Hematopoietic multipotent progenitor cell treated with erythropoietin and hydrocortisone succinate and interleukin-3 and kit ligand, for 6 days (in vitro differentiated cells): ENCODE data around the gene FYN.
A peak's percentile ranks its signal among the peaks of the same experiment; 100 is the strongest.

Source experiments
- DNase-seq: peaks from one replicate; pipeline ENCODE4 v3.0.0-alpha.2; 2015

Gene FYN

GRCh38 chr6:111829581-111829980 is 43.7 kb downstream of the FYN start:
- no peak for DNase-seq

- DNase-seq = no peak
Observed at GRCh38 chr6:111828809-111829208, 44.4 kb downstream of the FYN start.

DNA sequence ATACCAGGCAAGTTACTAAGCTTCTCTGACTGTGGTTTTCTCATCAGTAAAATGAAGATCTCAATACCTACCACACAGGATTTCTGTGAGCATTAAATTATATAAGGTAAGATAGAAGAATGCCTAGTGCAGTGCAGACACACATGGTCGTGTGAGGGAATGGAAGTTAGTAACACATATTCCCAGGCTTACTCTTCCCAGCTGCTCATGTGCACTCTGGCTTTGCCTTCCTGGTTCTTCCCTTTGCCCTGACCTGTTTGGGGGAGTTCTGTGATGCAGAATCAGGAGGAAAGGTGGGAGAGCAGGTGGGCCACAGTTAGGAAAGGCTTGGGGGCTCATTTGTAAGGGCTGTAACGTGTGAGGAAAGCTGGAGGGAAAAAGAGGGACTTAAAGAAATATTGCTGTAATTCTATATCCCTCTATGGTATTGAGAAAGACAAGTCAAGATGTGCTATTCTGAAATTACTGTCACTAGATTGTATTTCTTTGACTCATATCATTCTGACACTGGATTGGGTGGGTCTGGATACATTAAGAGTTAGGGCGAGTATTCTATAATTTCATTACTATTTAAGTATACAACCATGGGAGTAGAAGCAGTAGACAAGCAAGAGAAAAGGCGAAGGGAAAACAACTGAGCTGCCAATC is 47.7 kb downstream of the FYN start:
- no peak for DNase-seq

DNA sequence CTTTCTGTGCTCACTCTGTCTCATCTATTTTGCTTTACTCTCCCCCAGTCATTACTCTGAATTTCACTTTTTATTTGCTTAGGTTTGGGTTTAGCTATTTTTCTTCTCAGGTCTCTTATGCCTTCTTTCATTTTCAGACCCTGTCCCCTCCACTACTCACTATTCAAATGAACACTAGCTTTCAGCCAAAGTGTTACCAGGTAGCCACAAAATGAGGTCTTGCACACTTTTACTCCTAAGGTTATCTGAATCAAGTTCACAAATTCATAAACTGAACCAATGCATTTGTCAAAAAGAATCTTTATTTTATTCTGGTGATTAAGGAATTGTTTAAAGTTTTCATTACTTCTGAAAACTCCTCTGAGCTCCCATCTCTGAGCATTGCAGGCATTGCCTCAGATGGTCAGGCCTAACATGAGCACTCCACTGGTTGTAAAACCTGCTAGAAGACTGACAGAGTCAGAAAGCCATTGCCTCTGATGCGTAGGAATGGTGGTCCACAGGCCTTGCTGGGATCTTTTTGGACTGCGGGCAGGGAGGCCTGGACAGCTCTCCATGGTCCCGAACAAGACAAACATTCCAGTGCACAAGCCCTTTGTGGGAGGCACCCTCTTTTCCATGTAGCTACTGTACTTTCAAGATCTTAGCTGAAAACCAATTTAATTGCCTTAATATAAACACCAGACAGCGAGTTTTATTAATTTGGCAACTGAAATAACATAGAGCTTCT is 48.5 kb downstream of the FYN start:
- no peak for DNase-seq

GRCh38 chr6:111823831-111824607 is 49.2 kb downstream of the FYN start:
- peak; percentile 58 for DNase-seq

GRCh38 chr6:111823012-111823411 is 50.2 kb downstream of the FYN start:
- DNase-seq = no peak

DNA sequence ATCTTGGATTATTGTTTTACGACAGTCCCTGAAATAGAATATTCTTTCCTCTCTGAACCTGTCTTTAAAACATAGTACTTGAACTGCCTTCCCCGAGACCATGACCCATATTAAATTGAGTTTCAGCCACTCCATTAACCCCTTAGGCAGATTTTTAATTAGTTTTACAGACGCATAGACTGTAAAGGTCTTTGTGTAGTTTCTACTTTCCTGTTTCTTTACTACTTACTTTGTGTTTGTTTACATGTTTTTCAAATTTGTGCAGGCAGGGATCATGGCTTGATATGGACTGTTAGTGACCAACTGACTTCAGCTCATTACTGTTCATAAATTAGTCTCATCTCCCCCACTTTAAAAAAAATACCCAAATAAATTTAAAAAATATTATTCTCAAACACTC is 53.8 kb downstream of the FYN start:
- DNase-seq = no peak

- no peak for DNase-seq
Observed at GRCh38 chr6:111818539-111819226, 54.6 kb downstream of the FYN start.

DNA sequence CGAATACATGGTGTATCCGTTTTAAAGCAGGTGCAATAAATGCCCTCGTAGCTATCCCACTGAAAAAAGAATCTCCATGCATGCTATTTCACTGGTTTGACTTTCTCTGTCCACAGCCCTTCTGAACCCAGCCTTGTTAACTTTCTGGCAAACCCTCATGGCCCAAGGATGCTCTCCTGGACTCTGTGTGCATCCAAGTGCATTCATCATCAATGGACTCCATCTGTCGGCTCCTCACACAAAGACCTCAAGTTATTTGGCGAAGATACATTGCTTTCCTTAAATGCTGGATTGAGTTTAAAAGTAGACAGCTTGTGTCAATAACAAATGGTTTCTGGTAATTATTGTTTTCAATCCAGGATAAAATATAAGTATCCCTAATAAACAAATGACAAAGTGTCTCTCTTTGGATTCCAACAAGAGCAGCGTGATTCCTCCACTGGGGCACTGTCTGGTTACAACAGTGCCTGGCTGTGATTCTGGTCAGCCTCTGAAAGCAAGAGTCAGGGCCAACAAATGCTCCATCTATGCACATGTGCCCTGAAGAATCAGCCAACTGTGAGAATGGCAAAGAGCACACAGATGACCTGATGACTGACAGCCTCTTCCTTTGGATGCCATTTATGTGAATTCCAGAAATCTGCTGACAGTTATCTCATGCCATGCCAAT is 55.7 kb downstream of the FYN start:
- DNase-seq = no peak

GRCh38 chr6:111813677-111814310 is 59.5 kb downstream of the FYN start:
- DNase-seq = no peak

DNA sequence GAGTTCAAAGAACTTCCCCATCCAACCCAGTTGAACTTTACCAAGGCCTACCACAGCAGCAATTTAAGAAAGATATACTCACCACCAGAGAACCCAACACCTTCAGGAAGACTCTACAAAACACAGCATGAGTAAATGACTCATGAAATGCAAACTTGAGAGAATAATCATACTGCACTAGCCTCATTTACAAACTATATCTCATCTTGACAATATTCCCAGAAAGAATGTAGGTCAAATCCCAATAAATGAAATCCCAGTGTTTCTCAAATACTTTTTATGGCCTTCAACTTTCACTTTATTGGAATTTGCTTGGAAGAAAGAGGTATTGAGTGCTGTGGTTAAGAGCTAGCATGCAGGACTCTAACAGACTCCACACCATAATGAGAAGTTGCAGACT is 60.0 kb downstream of the FYN start:
- DNase-seq = no peak

DNA sequence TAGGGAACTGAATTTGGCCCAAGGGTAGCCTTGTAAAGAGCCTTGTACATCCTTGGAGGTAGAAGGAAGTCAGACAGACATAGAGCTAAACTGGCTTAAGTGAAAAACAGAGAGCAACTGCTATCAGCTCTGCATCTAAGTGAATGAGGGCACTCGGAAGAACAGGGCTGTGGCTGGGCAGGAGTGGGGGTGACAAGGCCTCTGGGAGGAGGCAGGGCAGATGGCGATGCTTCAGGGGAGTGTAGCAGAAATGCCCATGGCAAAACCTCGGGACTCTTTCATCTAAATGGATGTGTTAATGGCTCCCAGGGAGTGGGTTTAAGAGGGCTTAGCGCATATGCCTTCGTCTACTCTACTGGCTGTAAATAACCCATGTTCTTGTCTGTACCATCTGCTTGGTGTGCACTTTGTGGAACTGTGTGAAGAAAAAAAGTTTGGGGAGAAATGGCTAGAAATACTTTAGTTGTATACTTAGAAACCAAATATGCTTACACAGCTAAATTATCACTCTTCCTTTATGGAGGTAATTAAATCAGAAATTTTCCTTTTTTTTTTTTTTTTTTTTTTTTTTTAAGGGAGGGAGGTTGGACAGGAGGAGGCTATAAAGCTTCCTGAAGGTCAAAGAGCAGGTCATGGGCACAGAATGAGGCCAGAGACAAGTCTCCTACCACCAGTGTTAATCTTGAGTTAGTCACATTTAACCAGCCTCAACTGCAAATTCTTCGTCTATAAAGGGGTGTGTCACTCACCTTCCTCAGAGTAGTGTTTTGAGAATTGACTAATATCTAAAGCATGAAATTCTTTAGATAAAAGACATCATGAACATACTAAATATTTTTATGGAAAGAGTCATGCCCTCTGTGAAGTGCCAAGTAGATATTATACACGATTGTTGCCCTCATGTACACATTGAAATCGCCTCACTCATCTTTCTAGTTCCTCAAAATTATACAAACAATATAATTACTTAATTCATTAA is 60.9 kb downstream of the FYN start:
- DNase-seq = no peak

GRCh38 chr6:111810294-111811131 is 62.7 kb downstream of the FYN start:
- DNase-seq = no peak

DNA sequence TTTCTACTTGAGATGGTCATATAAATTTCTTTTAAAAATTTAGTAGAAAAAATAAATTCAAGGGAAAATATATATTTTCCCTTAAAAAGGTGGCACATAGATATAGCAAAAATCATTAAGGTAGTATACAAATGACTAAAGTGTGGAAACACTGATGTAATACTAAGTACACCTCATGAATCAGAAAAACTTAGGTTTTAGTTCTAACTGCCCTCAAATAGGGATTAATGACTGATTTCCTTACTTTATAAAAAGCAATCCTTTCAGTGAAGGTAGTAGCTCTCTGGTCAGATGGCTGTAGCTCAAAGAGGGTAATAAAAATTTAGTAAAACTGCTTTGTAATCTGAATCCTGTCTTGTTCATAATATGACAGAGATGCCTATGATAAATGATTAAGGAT is 63.5 kb downstream of the FYN start:
- no peak for DNase-seq

GRCh38 chr6:111809264-111809663 is 64.0 kb downstream of the FYN start:
- DNase-seq = no peak

DNA sequence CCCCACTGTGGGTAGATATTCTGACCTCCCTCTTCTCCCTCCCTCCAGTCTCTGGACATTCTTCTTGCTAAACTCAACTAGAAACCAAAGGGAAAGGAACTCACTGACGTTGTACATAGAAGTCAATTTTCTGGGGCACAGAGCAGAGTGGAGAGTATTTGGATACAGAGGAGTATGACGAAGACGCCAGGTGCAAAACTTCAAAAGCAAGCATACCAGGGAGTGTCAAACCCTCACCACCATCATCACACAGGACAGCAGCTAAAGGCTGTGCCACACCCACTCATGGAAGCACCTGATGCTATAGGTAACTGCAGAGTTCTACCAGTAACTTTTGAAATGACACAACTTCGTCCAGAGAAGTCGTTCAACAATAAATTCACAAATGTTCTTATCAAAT is 64.8 kb downstream of the FYN start:
- no peak for DNase-seq

DNA sequence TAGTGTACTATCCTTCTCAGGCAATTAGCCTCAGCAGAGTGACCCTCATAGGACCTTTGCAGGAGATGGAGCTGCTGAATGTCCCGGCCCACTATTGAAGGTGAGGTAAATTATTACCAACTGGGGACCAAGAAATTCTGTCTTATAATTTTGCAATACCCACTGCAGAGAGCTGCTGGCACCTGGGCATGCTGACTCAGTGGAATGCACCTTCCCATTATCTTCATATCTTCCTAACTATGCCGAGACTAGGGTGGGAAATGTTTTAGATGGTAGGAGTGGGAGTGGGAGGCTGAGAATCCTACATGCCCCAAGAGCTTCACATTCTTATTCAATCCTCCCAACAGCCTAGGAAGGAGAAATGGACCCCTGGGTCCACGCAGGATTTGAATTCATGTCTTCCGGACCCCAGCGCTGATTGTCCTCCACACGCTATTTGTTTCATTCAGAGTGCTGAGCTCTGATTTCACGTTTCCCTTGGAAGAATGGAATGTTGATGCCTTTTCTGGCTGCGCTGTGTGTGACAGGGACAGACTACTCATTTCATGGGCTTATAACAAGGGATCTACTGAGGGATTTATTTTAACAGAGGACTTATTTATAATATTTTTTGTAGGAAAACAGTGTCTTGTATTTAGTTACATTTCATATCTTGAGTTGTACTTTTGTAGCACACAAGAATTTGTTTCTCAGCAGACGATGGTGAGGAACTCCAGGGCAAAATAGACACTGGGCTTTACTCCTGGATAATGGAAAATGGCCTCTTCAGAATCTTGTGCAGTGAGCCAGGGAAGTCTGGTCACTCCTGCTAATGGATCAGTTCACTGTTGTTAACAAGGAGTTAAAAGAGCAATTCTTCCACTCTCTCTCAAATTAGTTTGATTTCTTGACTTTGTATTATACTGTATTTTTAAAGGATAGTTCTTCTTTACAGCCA is 66.4 kb downstream of the FYN start:
- DNase-seq = no peak

DNA sequence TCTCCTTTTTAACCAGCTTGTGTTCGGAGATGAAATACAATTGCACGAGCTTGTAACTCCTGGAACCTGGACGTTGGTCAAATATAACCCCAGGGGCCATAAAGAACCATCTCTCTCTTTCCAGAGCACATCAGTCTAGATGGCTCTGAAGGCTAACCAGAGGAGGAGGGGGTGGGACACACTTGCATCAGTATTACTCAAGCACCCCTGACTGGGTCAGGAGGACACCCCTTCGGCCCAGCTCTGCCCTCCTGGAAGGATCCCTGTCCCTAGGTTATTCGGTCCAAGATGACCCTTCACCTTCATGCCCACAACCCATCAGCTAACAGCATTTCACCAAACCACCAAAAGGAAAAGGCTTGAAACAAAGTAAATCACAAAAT is 67.1 kb downstream of the FYN start:
- no peak for DNase-seq
